HEK293 (cell line): Measurements from ENCODE around the gene TMEM202.
A peak's percentile ranks its signal among the peaks of the same experiment; 100 is the strongest.

Experiments used
- CTCF ChIA-PET: fragments of 350-600 bp; formaldehyde crosslinking; extraction: SDS; loops from one replicate; lab custom pipeline; 2021; ENCODE audit warnings: antibody characterized with exemption; lab: Yijun Ruan, JAX
- POLR2A ChIA-PET: fragments of 300-600 bp; formaldehyde crosslinking; extraction: SDS; loops from one replicate; lab custom pipeline; 2020; ENCODE audit warnings: antibody characterized with exemption, inconsistent platforms; lab: Yijun Ruan, JAX
- H3K27ac ChIP-seq: fragments of 200-500 bp; sonication (Bioruptor generic); 2 replicates; pipeline ENCODE4 v1.5.1; 2014; ENCODE audit warnings: low read depth, low read length, control low read depth, inconsistent platforms; ENCODE audit errors: extremely low read depth
- H3K36me3 ChIP-seq, 2 experiments: fragments of 200-500 bp in 1 of 2; sonication (Bioruptor generic) in 1 of 2; 1 replicate in 1 of 2; 2 replicates in 1 of 2; pipeline ENCODE4 v1.5.1; 2014 to 2017; ENCODE audit warnings: inconsistent platforms in 2 of 2, low read length in 2 of 2; ENCODE audit not compliant: control insufficient read depth in 2 of 2, insufficient read depth in 1 of 2
- H3K4me1 ChIP-seq: fragments of 200-500 bp; sonication (Bioruptor generic); 2 replicates; pipeline ENCODE4 v1.5.1; 2014; ENCODE audit warnings: mild to moderate bottlenecking, low read length, inconsistent platforms; ENCODE audit not compliant: control insufficient read depth, insufficient read depth
- H3K4me3 ChIP-seq: 2 replicates; pipeline ENCODE4 v1.5.1; 2011; ENCODE audit warnings: low read depth, mild to moderate bottlenecking, control low read depth, low read length, moderate library complexity
- H3K9me3 ChIP-seq: fragments of 200-500 bp; sonication (Bioruptor generic); 2 replicates; pipeline ENCODE4 v1.5.1; 2014; ENCODE audit warnings: low read depth, low read length, inconsistent platforms; ENCODE audit not compliant: control insufficient read depth, insufficient read depth
- EGR2 ChIP-seq: fragments of 450-650 bp; formaldehyde crosslinking; IDR thresholded peaks from 2 replicates; pipeline ENCODE4 v1.5.1; 2016; ENCODE audit warnings: low read depth, missing biosample characterization, missing genetic modification characterization
- SP7 ChIP-seq: fragments of 450-650 bp; formaldehyde crosslinking; IDR thresholded peaks from 2 replicates; pipeline ENCODE4 v1.5.1; 2016; ENCODE audit warnings: missing biosample characterization, missing genetic modification characterization
- ZBTB48 ChIP-seq: fragments of 450-650 bp; formaldehyde crosslinking; IDR thresholded peaks from 2 replicates; pipeline ENCODE4 v1.5.1; 2016; ENCODE audit warnings: missing biosample characterization, missing genetic modification characterization
- ZFHX2 ChIP-seq: fragments of 450-650 bp; formaldehyde crosslinking; conservative IDR thresholded peaks from 2 replicates; pipeline ENCODE4 v1.5.1; 2016; ENCODE audit warnings: missing biosample characterization, missing genetic modification characterization
- ZNF114 ChIP-seq: fragments of 450-650 bp; formaldehyde crosslinking; IDR thresholded peaks from 2 replicates; pipeline ENCODE4 v1.5.0; 2017; ENCODE audit warnings: missing biosample characterization, missing genetic modification characterization
- ZNF169 ChIP-seq: fragments of 450-650 bp; formaldehyde crosslinking; IDR thresholded peaks from 2 replicates; pipeline ENCODE4 v1.5.1; 2016; ENCODE audit warnings: missing biosample characterization, missing genetic modification characterization
- ZNF2 ChIP-seq: fragments of 450-650 bp; formaldehyde crosslinking; IDR thresholded peaks from 2 replicates; pipeline ENCODE4 v1.5.1; 2016; ENCODE audit warnings: missing biosample characterization, missing genetic modification characterization
- ZNF221 ChIP-seq: fragments of 450-650 bp; formaldehyde crosslinking; IDR thresholded peaks from 2 replicates; pipeline ENCODE4 v1.5.1; 2017; ENCODE audit warnings: missing biosample characterization, missing genetic modification characterization, borderline replicate concordance
- ZNF354C ChIP-seq: fragments of 450-650 bp; formaldehyde crosslinking; IDR thresholded peaks from 2 replicates; pipeline ENCODE4 v1.5.1; 2016; ENCODE audit warnings: missing biosample characterization, missing genetic modification characterization, low read depth, borderline replicate concordance
- ZNF391 ChIP-seq: fragments of 450-650 bp; formaldehyde crosslinking; IDR thresholded peaks from 2 replicates; pipeline ENCODE4 v1.5.1; 2016; ENCODE audit warnings: low read depth, missing biosample characterization, missing genetic modification characterization, borderline replicate concordance
- ZNF404 ChIP-seq: fragments of 450-650 bp; formaldehyde crosslinking; IDR thresholded peaks from 2 replicates; pipeline ENCODE4 v1.5.1; 2017; ENCODE audit warnings: missing biosample characterization, missing genetic modification characterization
- ZNF558 ChIP-seq: fragments of 450-650 bp; formaldehyde crosslinking; IDR thresholded peaks from 2 replicates; pipeline ENCODE4 v1.5.1; 2016; ENCODE audit warnings: missing biosample characterization, missing genetic modification characterization
- ZNF629 ChIP-seq: fragments of 450-650 bp; formaldehyde crosslinking; IDR thresholded peaks from 2 replicates; pipeline ENCODE4 v1.5.1; 2017; ENCODE audit warnings: missing biosample characterization, missing genetic modification characterization
- ZNF670 ChIP-seq: fragments of 450-650 bp; formaldehyde crosslinking; IDR thresholded peaks from 2 replicates; pipeline ENCODE4 v1.5.1; 2016; ENCODE audit warnings: missing biosample characterization, missing genetic modification characterization, low read depth
- ZNF677 ChIP-seq: fragments of 450-650 bp; IDR thresholded peaks from 2 replicates; pipeline ENCODE4 v1.5.0; 2018; ENCODE audit warnings: missing biosample characterization, mild to moderate bottlenecking, missing genetic modification characterization, moderate library complexity
- ZNF707 ChIP-seq: fragments of 450-650 bp; formaldehyde crosslinking; IDR thresholded peaks from 2 replicates; pipeline ENCODE4 v1.5.1; 2016; ENCODE audit warnings: missing biosample characterization, missing genetic modification characterization
- ZNF830 ChIP-seq: fragments of 450-650 bp; IDR thresholded peaks from 2 replicates; pipeline ENCODE4 v1.5.0; 2018; ENCODE audit warnings: missing biosample characterization, missing genetic modification characterization, low read depth, mild to moderate bottlenecking, moderate library complexity
- ZSCAN16 ChIP-seq: fragments of 450-650 bp; formaldehyde crosslinking; IDR thresholded peaks from 2 replicates; pipeline ENCODE4 v1.5.1; 2016; ENCODE audit warnings: missing biosample characterization, missing genetic modification characterization
- TF ChIP-seq, protein P1 (sequence below): fragments of 450-650 bp; formaldehyde crosslinking; IDR thresholded peaks from 2 replicates; pipeline ENCODE4 v1.5.1; 2016; ENCODE audit warnings: missing biosample characterization, missing genetic modification characterization
- TF ChIP-seq, protein P2 (sequence below): fragments of 450-650 bp; formaldehyde crosslinking; IDR thresholded peaks from 2 replicates; pipeline ENCODE4 v1.5.1; 2016; ENCODE audit warnings: missing biosample characterization, missing genetic modification characterization
- TF ChIP-seq, protein P3 (sequence below): fragments of 450-650 bp; formaldehyde crosslinking; IDR thresholded peaks from 2 replicates; pipeline ENCODE4 v1.5.1; 2017; ENCODE audit warnings: missing biosample characterization, missing genetic modification characterization
- TF ChIP-seq, protein P4 (sequence below): fragments of 450-650 bp; formaldehyde crosslinking; IDR thresholded peaks from 2 replicates; pipeline ENCODE4 v1.5.1; 2017; ENCODE audit warnings: missing biosample characterization, missing genetic modification characterization

The TMEM202 gene

DNA sequence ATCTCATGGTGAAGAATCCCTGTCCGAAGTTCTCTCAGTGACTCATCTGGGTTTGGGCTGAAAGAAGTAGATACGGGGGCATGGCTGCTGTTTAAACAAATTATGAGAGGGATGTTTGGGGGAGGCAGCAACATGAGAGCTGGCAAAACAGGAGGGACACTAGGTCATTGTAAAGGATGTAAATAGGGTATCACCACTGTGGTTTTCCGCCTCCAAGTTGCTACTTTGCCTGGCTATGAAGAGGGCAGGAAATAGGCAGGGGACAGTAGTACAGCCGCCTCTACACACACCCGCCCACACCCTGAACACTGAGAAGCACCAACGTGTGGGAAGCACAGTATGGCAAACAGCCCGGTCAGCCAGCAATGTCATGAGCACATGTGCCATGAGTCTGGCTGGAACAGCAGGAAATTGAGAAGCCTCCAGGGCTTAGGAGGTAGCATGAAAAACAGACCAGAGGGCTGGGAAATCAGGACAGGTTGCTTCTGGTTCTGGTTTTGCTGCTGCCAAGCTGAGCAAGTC, 39.4 kb upstream of the TMEM202 start:
- ChIA-PET POLR2A (interaction anchor here (0.7 kb wide), 1 partner anchor 116 kb away, joined by 3 read pairs; no protein-coding TSS in a partner anchor), CTCF (interaction anchor here (0.6 kb wide), 1 partner anchor 45 kb away, joined by 3 read pairs; no protein-coding TSS in a partner anchor)
- Histone ChIP-seq H3K27ac (no peak overlapping the region), H3K4me1 (peaks cover 3% of the 10 kb centered on the region), H3K4me3 (no peak overlapping the region), H3K9me3 (no peaks in the 10 kb centered on the region), H3K36me3 (peaks cover 11 to 42% of the 10 kb centered on the region in 2 experiments)
- TF ChIP-seq EGR2 (tag by site-specific recombination) = peak; percentile 99
- no peak for TF ChIP-seq ZNF677 (tag by site-specific recombination)
- TF ChIP-seq ZBTB48 (tag by site-specific recombination) = no peak
- peak; percentile 99 for TF ChIP-seq ZFHX2 (tag by site-specific recombination)
- no peak for TF ChIP-seq ZNF558 (tag by site-specific recombination)
- TF ChIP-seq SP7 (tag by site-specific recombination) = 0 out of 2 replicates have a peak, but pooled peaks have one; percentile 24
- no peak for TF ChIP-seq ZNF169
- TF ChIP-seq ZNF114 (tag by site-specific recombination) = no peak

DNA sequence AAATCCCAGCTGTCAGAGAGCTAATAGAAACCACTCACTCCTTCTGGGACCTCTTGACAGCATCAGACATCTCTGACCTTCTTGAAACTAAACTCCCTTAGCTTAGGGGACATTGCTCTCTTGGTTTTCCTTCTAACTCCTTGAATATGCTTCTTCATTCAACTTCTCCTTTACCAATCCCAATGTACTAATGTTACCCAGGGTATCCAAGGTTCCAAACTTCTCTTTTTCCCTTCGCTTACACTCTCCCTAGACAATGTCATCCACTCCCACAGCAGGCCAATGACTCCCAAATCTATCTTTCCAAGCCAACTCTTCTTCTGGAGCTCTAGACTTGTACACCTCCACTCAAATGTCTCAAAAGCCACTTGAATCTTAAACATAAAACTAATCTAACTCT, 36.9 kb upstream of the TMEM202 start:
- CTCF ChIA-PET = no interaction called here
- Histone ChIP-seq H3K36me3 (peaks cover 0 to 18% of the 10 kb centered on the region in 2 experiments; a peak in 2 of 3 replicates), H3K9me3 (no peaks in the 10 kb centered on the region), H3K4me3 (no peak overlapping the region), H3K27ac (no peak overlapping the region), H3K4me1 (peaks cover 3% of the 10 kb centered on the region)
- TF ChIP-seq ZNF830 = no peak
- POLR2A ChIA-PET = no interaction called here

DNA sequence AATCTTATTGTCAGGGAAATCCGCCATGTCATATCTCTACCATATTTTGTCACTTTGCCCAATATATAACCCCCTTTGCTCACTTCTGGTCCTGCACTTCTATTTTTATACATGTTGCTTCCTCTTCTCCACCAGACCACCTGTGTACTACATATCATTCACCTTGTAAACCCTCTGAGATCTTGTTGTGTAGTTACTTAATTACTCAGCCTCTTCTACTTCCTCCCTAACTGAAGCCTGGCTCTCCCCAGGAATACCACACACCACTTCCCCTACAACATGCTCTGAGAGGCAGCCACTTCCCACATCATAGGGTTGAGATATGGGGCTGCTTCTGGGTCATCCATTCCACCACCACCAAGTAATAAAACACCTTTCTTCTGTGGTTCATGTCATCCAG, 32.3 kb upstream of the TMEM202 start:
- Histone ChIP-seq H3K9me3 (no peaks in the 10 kb centered on the region), H3K36me3 (peaks cover 12 to 32% of the 10 kb centered on the region in 2 experiments; a peak in 2 of 3 replicates), H3K4me3 (no peak overlapping the region), H3K4me1 (no peaks in the 10 kb centered on the region), H3K27ac (no peak overlapping the region)
- ChIA-PET CTCF (interaction anchor here (0.8 kb wide), 1 partner anchor 10 kb away, joined by 3 read pairs; the partner anchor contains the start of gene HEXA), POLR2A (interaction anchor here (0.7 kb wide), 1 partner anchor 10 kb away, joined by 3 read pairs; the partner anchor contains the start of gene HEXA)
- TF ChIP-seq ZNF677 (tag by site-specific recombination) (no peak), ZNF707 (tag by site-specific recombination) (no peak), ZNF391 (tag by site-specific recombination) (no peak), ZNF670 (tag by site-specific recombination) (no peak), ZNF404 (no peak), ZNF221 (no peak), ZSCAN16 (tag by site-specific recombination) (no peak), ZNF629 (no peak), ZNF354C (tag by site-specific recombination) (no peak), ZNF2 (no peak)
- TF ChIP-seq, protein P1, sequence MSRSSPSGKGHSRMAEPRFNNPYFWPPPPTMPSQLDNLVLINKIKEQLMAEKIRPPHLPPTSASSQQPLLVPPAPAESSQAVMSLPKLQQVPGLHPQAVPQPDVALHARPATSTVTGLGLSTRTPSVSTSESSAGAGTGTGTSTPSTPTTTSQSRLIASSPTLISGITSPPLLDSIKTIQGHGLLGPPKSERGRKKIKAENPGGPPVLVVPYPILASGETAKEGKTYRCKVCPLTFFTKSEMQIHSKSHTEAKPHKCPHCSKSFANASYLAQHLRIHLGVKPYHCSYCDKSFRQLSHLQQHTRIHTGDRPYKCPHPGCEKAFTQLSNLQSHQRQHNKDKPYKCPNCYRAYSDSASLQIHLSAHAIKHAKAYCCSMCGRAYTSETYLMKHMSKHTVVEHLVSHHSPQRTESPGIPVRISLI (tag by site-specific recombination) = no peak
- TF ChIP-seq, protein P2, sequence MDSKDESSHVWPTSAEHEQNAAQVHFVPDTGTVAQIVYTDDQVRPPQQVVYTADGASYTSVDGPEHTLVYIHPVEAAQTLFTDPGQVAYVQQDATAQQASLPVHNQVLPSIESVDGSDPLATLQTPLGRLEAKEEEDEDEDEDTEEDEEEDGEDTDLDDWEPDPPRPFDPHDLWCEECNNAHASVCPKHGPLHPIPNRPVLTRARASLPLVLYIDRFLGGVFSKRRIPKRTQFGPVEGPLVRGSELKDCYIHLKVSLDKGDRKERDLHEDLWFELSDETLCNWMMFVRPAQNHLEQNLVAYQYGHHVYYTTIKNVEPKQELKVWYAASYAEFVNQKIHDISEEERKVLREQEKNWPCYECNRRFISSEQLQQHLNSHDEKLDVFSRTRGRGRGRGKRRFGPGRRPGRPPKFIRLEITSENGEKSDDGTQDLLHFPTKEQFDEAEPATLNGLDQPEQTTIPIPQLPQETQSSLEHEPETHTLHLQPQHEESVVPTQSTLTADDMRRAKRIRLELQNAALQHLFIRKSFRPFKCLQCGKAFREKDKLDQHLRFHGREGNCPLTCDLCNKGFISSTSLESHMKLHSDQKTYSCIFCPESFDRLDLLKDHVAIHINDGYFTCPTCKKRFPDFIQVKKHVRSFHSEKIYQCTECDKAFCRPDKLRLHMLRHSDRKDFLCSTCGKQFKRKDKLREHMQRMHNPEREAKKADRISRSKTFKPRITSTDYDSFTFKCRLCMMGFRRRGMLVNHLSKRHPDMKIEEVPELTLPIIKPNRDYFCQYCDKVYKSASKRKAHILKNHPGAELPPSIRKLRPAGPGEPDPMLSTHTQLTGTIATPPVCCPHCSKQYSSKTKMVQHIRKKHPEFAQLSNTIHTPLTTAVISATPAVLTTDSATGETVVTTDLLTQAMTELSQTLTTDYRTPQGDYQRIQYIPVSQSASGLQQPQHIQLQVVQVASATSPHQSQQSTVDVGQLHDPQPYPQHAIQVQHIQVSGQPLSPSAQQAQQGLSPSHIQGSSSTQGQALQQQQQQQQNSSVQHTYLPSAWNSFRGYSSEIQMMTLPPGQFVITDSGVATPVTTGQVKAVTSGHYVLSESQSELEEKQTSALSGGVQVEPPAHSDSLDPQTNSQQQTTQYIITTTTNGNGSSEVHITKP (tag by site-specific recombination) = no peak
- TF ChIP-seq, protein P3, sequence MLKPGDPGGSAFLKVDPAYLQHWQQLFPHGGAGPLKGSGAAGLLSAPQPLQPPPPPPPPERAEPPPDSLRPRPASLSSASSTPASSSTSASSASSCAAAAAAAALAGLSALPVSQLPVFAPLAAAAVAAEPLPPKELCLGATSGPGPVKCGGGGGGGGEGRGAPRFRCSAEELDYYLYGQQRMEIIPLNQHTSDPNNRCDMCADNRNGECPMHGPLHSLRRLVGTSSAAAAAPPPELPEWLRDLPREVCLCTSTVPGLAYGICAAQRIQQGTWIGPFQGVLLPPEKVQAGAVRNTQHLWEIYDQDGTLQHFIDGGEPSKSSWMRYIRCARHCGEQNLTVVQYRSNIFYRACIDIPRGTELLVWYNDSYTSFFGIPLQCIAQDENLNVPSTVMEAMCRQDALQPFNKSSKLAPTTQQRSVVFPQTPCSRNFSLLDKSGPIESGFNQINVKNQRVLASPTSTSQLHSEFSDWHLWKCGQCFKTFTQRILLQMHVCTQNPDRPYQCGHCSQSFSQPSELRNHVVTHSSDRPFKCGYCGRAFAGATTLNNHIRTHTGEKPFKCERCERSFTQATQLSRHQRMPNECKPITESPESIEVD (tag by site-specific recombination) = no peak
- TF ChIP-seq, protein P4, sequence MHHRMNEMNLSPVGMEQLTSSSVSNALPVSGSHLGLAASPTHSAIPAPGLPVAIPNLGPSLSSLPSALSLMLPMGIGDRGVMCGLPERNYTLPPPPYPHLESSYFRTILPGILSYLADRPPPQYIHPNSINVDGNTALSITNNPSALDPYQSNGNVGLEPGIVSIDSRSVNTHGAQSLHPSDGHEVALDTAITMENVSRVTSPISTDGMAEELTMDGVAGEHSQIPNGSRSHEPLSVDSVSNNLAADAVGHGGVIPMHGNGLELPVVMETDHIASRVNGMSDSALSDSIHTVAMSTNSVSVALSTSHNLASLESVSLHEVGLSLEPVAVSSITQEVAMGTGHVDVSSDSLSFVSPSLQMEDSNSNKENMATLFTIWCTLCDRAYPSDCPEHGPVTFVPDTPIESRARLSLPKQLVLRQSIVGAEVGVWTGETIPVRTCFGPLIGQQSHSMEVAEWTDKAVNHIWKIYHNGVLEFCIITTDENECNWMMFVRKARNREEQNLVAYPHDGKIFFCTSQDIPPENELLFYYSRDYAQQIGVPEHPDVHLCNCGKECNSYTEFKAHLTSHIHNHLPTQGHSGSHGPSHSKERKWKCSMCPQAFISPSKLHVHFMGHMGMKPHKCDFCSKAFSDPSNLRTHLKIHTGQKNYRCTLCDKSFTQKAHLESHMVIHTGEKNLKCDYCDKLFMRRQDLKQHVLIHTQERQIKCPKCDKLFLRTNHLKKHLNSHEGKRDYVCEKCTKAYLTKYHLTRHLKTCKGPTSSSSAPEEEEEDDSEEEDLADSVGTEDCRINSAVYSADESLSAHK (tag by site-specific recombination) = no peak
